Fibroblast of skin of scalp (primary cell): ENCODE data around the gene TUBB3.
"Not testable (repeated sequence)": the region's sequence is repeated elsewhere in the genome, so short reads cannot be mapped to it uniquely, and the experiment has no call there.

Experiments
- DNase-seq: peaks from one replicate; pipeline ENCODE4 v3.0.0-alpha.2; 2013

Gene TUBB3

GRCh38 chr16:89918453-89919347 is 4.4 kb upstream of the TUBB3 start, which contains the start of gene MC1R:
MC1R (plus strand) TSS chr16:89918862; CDS start chr16:89919259, 397 bp downstream.
- DNase-seq: peak; percentile 58

DNA sequence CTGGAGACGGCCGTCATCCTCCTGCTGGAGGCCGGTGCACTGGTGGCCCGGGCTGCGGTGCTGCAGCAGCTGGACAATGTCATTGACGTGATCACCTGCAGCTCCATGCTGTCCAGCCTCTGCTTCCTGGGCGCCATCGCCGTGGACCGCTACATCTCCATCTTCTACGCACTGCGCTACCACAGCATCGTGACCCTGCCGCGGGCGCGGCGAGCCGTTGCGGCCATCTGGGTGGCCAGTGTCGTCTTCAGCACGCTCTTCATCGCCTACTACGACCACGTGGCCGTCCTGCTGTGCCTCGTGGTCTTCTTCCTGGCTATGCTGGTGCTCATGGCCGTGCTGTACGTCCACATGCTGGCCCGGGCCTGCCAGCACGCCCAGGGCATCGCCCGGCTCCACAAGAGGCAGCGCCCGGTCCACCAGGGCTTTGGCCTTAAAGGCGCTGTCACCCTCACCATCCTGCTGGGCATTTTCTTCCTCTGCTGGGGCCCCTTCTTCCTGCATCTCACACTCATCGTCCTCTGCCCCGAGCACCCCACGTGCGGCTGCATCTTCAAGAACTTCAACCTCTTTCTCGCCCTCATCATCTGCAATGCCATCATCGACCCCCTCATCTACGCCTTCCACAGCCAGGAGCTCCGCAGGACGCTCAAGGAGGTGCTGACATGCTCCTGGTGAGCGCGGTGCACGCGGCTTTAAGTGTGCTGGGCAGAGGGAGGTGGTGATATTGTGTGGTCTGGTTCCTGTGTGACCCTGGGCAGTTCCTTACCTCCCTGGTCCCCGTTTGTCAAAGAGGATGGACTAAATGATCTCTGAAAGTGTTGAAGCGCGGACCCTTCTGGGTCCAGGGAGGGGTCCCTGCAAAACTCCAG is 3.4 kb upstream of the TUBB3 start:
- no peak for DNase-seq

GRCh38 chr16:89920723-89921122 is 2.4 kb upstream of the TUBB3 start:
- no peak for DNase-seq

- DNase-seq: no peak
Measured at GRCh38 chr16:89921131-89921701, 1.9 kb upstream of the TUBB3 start.

DNA sequence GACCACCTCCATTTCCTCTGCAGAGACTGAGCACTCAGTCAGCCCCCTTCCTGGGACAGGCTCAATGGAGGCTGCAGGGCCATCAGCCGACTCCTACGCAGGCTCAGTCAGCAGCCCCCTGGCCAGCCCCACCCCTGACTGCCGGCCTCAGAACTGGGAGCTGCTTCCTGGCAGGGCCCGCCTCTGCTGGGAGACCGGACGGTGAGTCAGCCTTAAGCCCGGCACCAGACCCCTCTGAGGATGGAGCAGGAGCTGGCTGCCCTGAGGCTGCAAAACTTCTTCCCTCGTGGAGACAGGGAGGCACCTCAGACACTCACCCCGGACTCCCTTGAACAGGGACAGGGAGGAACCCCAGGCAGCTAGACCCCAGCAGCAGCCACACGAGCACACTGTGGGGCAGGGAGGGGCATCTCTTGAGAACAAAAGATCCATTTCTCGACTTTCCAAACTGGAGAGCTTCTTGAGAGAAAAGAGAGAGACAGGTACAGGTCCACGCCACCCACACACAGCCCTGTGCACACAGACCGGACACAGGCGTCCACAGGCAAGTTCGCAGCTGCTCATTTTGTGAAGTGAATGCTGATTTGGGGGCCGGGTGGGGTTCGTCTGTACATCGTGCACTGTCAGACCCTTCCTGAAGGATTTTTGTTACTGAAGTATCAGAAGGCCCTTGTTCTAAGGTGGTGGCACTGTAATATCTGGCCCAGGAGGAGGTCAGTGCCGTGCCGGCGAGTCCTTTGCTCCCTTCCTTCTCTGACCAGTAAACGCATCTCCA is 1.3 kb upstream of the TUBB3 start:
- peak; percentile 95 for DNase-seq

- DNase-seq: peak; percentile 95
Measured at GRCh38 chr16:89922477-89922883, 662 bp upstream of the TUBB3 start.

GRCh38 chr16:89923640-89924296 is 626 bp downstream of the TUBB3 start:
- DNase-seq: no peak

GRCh38 chr16:89924297-89924924 is 1.3 kb downstream of the TUBB3 start:
- DNase-seq: peak; percentile 56

DNA sequence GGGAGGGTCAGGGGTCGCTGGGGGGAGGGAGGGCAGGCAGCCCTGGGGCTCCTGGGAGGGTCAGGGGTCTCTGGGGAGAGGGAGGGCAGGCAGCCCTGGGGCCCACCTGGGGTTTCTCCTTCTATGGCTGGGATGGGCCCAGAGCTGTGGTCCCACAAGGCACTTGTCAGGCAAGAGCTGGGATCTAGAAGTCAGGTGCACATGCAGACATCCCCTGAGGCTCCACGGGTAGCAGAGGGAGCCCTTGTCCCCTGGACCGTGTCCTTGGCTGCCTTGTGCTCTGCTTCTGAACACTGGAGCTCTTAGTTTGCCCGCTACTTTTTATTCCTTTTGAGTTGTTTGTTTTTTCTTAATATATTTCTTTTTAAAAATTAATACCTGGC is 1.8 kb downstream of the TUBB3 start:
- no peak for DNase-seq

DNA sequence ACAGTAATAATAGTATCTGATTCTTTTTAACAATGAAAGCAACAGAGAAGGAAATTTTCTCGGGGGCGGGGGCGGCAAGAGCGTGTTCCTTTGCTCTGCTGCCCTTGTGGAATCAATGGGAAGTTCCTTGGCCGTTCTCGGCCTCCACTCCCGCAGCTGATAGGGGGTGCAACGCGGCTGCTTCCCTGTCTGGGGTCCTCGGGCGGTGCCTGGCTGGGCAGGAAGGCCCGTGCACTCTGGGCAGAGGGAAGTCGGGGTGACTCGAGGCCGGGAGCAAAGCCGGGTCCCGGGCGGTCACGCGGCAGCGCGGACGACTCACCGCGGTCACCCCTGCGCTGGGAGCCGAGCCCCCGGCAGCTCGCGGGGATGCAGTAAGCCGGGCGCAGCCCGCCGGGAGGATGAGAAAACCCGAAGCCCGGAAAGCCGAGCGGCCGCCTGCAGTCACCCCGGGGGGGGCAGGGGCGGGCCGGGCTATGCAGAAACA is 2.5 kb downstream of the TUBB3 start:
- peak; percentile 26 for DNase-seq

- DNase-seq: no peak
Measured at GRCh38 chr16:89931305-89931896, 8.3 kb downstream of the TUBB3 start.

GRCh38 chr16:89931964-89932363 is 8.8 kb downstream of the TUBB3 start:
- no peak for DNase-seq

GRCh38 chr16:89934019-89934418 is 10.9 kb downstream of the TUBB3 start:
- not testable (repeated sequence) for DNase-seq

DNA sequence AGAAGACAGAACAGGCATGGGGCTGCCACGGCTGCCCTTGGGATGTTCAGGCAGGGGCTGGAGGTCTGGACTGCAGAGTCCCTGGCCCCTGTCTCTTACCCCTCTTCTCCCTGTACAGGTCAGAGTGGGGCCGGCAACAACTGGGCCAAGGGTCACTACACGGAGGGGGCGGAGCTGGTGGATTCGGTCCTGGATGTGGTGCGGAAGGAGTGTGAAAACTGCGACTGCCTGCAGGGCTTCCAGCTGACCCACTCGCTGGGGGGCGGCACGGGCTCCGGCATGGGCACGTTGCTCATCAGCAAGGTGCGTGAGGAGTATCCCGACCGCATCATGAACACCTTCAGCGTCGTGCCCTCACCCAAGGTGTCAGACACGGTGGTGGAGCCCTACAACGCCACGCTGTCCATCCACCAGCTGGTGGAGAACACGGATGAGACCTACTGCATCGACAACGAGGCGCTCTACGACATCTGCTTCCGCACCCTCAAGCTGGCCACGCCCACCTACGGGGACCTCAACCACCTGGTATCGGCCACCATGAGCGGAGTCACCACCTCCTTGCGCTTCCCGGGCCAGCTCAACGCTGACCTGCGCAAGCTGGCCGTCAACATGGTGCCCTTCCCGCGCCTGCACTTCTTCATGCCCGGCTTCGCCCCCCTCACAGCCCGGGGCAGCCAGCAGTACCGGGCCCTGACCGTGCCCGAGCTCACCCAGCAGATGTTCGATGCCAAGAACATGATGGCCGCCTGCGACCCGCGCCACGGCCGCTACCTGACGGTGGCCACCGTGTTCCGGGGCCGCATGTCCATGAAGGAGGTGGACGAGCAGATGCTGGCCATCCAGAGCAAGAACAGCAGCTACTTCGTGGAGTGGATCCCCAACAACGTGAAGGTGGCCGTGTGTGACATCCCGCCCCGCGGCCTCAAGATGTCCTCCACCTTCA is 11.7 kb downstream of the TUBB3 start:
- DNase-seq: no peak

DNA sequence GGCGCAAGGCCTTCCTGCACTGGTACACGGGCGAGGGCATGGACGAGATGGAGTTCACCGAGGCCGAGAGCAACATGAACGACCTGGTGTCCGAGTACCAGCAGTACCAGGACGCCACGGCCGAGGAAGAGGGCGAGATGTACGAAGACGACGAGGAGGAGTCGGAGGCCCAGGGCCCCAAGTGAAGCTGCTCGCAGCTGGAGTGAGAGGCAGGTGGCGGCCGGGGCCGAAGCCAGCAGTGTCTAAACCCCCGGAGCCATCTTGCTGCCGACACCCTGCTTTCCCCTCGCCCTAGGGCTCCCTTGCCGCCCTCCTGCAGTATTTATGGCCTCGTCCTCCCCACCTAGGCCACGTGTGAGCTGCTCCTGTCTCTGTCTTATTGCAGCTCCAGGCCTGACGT is 12.5 kb downstream of the TUBB3 start:
- DNase-seq: not testable (repeated sequence)

GRCh38 chr16:89936034-89936433 is 12.9 kb downstream of the TUBB3 start:
- DNase-seq: no peak

DNA sequence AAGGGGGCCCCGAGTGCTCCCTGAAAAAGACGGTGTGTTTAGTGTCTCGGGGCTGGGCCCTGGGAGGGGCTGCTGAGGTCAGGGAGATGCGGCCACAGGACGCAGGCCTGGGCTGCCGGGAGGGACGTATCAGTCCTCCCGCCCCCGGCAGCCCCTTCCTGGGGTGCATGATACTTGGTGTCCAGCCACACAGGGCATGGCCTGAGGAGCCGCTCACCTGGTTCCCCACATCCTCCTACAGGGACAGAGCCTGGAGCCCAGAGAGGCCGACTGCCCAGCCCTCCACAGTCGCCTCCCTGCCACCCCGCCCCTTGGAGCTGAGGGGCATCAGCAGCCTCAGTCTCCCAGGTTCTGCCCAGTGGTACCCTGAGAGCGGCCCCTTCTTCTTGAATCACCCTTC is 13.4 kb downstream of the TUBB3 start:
- DNase-seq: no peak

DNA sequence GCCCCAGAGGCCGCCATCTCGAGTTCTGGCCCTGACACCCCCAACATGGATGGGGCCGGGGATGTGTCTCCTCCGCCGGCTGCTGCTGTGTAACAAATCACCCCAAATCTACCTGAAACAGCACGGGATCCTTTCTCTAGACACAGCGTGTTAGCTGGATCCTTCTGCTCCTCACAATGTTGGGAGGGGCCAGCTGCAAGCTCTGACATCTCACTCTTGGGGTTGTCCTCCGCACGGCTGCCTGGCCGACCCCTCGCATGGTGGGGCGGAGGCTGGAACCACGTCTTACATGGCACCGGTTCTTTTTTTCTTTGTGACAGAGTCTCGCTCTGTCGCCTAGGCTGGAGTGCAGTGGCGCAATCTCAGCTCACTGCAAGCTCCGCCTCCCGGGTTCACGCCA is 13.8 kb downstream of the TUBB3 start:
- no peak for DNase-seq

GRCh38 chr16:89938175-89938885 is 15.2 kb downstream of the TUBB3 start:
- DNase-seq: no peak
